Measurements from ENCODE around the gene ADAMTSL4.

Gene ADAMTSL4

GRCh38 chr1:150554086-150554452 is 4.9 kb downstream of the ADAMTSL4 start:
- H3K27me3 Mint-ChIP-seq (ENCODE audit: low read depth): no peaks in the 10 kb centered on the region
- peaks cover 23% of the 10 kb centered on the region for H3K4me1 Mint-ChIP-seq
- no peaks in the 10 kb centered on the region for H3K9me3 Mint-ChIP-seq
- TF ChIP-seq CTCF (IDR thresholded peaks at IDR 0.05; ENCODE audit: unreplicated experiment in 3 of 3): no peak
- H3K36me3 Mint-ChIP-seq (ENCODE audit: low read depth): no peaks in the 10 kb centered on the region
- no peak overlapping the region for H3K27ac Mint-ChIP-seq
- H3K4me3 Mint-ChIP-seq: no peak overlapping the region

GRCh38 chr1:150555198-150555970 is 6.2 kb downstream of the ADAMTSL4 start:
- Mint-ChIP-seq H3K27me3 (ENCODE audit: low read depth) (no peaks in the 10 kb centered on the region), H3K4me3 (no peak overlapping the region), H3K4me1 (peaks cover 27% of the 10 kb centered on the region), H3K9me3 (no peaks in the 10 kb centered on the region), H3K27ac (no peak overlapping the region), H3K36me3 (ENCODE audit: low read depth) (no peaks in the 10 kb centered on the region)
- no peak for TF ChIP-seq CTCF (IDR thresholded peaks at IDR 0.05; ENCODE audit: unreplicated experiment in 3 of 3)

GRCh38 chr1:150555971-150556865 is 7.0 kb downstream of the ADAMTSL4 start:
- H3K4me3 Mint-ChIP-seq: no peak overlapping the region
- H3K36me3 Mint-ChIP-seq (ENCODE audit: low read depth): no peaks in the 10 kb centered on the region
- no peak for TF ChIP-seq CTCF (IDR thresholded peaks at IDR 0.05; ENCODE audit: unreplicated experiment in 3 of 3)
- H3K4me1 Mint-ChIP-seq: peaks cover 30% of the 10 kb centered on the region
- no peaks in the 10 kb centered on the region for H3K27me3 Mint-ChIP-seq (ENCODE audit: low read depth)
- H3K27ac Mint-ChIP-seq: no peak overlapping the region
- H3K9me3 Mint-ChIP-seq: no peaks in the 10 kb centered on the region

- Mint-ChIP-seq H3K4me3 (no peak overlapping the region), H3K36me3 (ENCODE audit: low read depth) (no peaks in the 10 kb centered on the region), H3K4me1 (peaks cover 35% of the 10 kb centered on the region), H3K9me3 (no peaks in the 10 kb centered on the region), H3K27me3 (ENCODE audit: low read depth) (no peaks in the 10 kb centered on the region), H3K27ac (no peak overlapping the region)
- TF ChIP-seq CTCF (IDR thresholded peaks at IDR 0.05; ENCODE audit: unreplicated experiment in 3 of 3): no peak
Observed at GRCh38 chr1:150557065-150557600, 7.9 kb downstream of the ADAMTSL4 start.

- TF ChIP-seq CTCF (IDR thresholded peaks at IDR 0.05; ENCODE audit: unreplicated experiment in 3 of 3): no peak
- no peaks in the 10 kb centered on the region for H3K27me3 Mint-ChIP-seq (ENCODE audit: low read depth)
- no peaks in the 10 kb centered on the region for H3K36me3 Mint-ChIP-seq (ENCODE audit: low read depth)
- no peak overlapping the region for H3K4me3 Mint-ChIP-seq
- peak overlapping the region in 1 of 3 experiments; percentile 16 for H3K27ac Mint-ChIP-seq
- peaks cover 35% of the 10 kb centered on the region for H3K4me1 Mint-ChIP-seq
- no peaks in the 10 kb centered on the region for H3K9me3 Mint-ChIP-seq
Observed at GRCh38 chr1:150557813-150558212, 8.6 kb downstream of the ADAMTSL4 start.
